Hepatocyte (in vitro differentiated cells): Measurements from ENCODE around the gene USH2A. TPM values are rescaled to one million over a fixed set of nuclear protein-coding genes. Genes with fewer than 3 reads are reported as not detected.

Experiments
- DNase-seq: peaks from one replicate; pipeline ENCODE4 v3.0.0-alpha.2; 2016; ENCODE audit warnings: low spot score
- H2AFZ ChIP-seq: fragments of 200-600 bp; sonication (generic); 2 replicates; pipeline ENCODE4 v1.6.0; 2016; ENCODE audit warnings: antibody characterized with exemption, mild to moderate bottlenecking
- H3K27ac ChIP-seq: fragments of 200-600 bp; sonication (generic); 2 replicates; pipeline ENCODE4 v1.5.1; 2016; ENCODE audit warnings: mild to moderate bottlenecking
- H3K27me3 ChIP-seq: fragments of 200-600 bp; sonication (generic); 2 replicates; pipeline ENCODE4 v1.6.1; 2016
- H3K36me3 ChIP-seq: fragments of 200-600 bp; sonication (generic); replicated peaks from 2 replicates; pipeline ENCODE4 v1.5.1; 2016; ENCODE audit warnings: low read depth; ENCODE audit not compliant: insufficient read depth
- H3K4me1 ChIP-seq: fragments of 200-600 bp; sonication (generic); 2 replicates; pipeline ENCODE4 v1.5.1; 2016; ENCODE audit warnings: mild to moderate bottlenecking, moderate library complexity; ENCODE audit not compliant: insufficient read depth
- H3K4me2 ChIP-seq: fragments of 200-600 bp; sonication (generic); 2 replicates; pipeline ENCODE4 v1.6.0; 2016
- H3K4me3 ChIP-seq: fragments of 200-600 bp; sonication (generic); 2 replicates; pipeline ENCODE4 v1.5.1; 2016; ENCODE audit warnings: mild to moderate bottlenecking
- H3K79me2 ChIP-seq: fragments of 200-600 bp; sonication (generic); 2 replicates; pipeline ENCODE4 v1.6.0; 2017; ENCODE audit warnings: mild to moderate bottlenecking
- H3K9me2 ChIP-seq: fragments of 200-600 bp; sonication (generic); replicated peaks from 2 replicates; pipeline ENCODE4 v1.6.0; 2017; ENCODE audit warnings: mild to moderate bottlenecking; ENCODE audit not compliant: insufficient read depth
- H3K9me3 ChIP-seq: fragments of 200-600 bp; sonication (generic); 2 replicates; pipeline ENCODE4 v1.5.1; 2016; ENCODE audit warnings: low read depth, mild to moderate bottlenecking
- H4K20me1 ChIP-seq: fragments of 200-600 bp; sonication (generic); 2 replicates; pipeline ENCODE4 v1.6.0; 2016; ENCODE audit warnings: mild to moderate bottlenecking; ENCODE audit not compliant: insufficient read depth, poor library complexity, severe bottlenecking
- CTCF ChIP-seq: fragments of 200-600 bp; sonication (generic); IDR thresholded peaks from 2 replicates; pipeline ENCODE4 v1.5.1; 2016; ENCODE audit warnings: antibody characterized with exemption, mild to moderate bottlenecking; ENCODE audit not compliant: poor library complexity
- EZH2 ChIP-seq: fragments of 200-600 bp; sonication (generic); IDR thresholded peaks from 2 replicates; pipeline ENCODE4 v1.6.1; 2016; ENCODE audit warnings: antibody characterized with exemption, mild to moderate bottlenecking, borderline replicate concordance
- EZH2phosphoT487 ChIP-seq: fragments of 200-600 bp; sonication (generic); IDR thresholded peaks from one replicate; pipeline ENCODE4 v1.6.1; 2018; ENCODE audit warnings: antibody characterized with exemption, mild to moderate bottlenecking, low read depth, moderate library complexity; ENCODE audit not compliant: unreplicated experiment, severe bottlenecking
- WGBS: methylation state at CpG from one replicate; pipeline ENCODE4 v1.1.6; 2016; ENCODE audit warnings: low lambda C conversion rate; ENCODE audit errors: missing lambda C conversion rate; 5-methylcytosine and 5-hydroxymethylcytosine counted together
- polyA plus RNA-seq: library from polyadenylated mRNA; unstranded; fragments of >200 nt; fragmentation: Nextera tagmentation; extraction: Ambion mirVana; gene quantifications from 2 replicates; pipeline ENCODE4 v1.2.1, GENCODE V29; 2016
- total RNA-seq: library from RNA; depleted of rRNA; stranded (reverse); fragments of >200 nt; gene quantifications from 2 replicates; pipeline ENCODE4 v1.2.3, GENCODE V29; 2014

The USH2A gene
- total and polyA plus RNA-seq, 2 experiments from 2014 or later: 0.07 TPM; not detected in 1

GRCh38 chr1:215636258-215636965 lies 786.8 kb downstream of the USH2A start:
- Histone ChIP-seq H3K9me3 (no peaks in the 10 kb centered on the region), H3K4me1 (peaks cover 27% of the 10 kb centered on the region), H3K27ac (peak overlapping the region; percentile 86), H3K9me2 (no peaks in the 10 kb centered on the region), H3K79me2 (no peaks in the 10 kb centered on the region), H3K4me3 (no peak overlapping the region), H3K4me2 (peak overlapping the region; percentile 46), H3K36me3 (no peaks in the 10 kb centered on the region), H4K20me1 (no peaks in the 10 kb centered on the region), H3K27me3 (no peaks in the 10 kb centered on the region), H2AFZ (peak overlapping the region; percentile 31)
- TF ChIP-seq CTCF (no peak), EZH2 (no peak), EZH2phosphoT487 (no peak)
- peak; percentile 36 for DNase-seq
- WGBS: 55% methylated on average over 9 of the region's 9 CpGs

- Histone ChIP-seq H2AFZ (peak overlapping the region; percentile 31), H3K27ac (peak overlapping the region; percentile 86), H3K4me3 (no peak overlapping the region), H3K79me2 (no peaks in the 10 kb centered on the region), H3K9me3 (no peaks in the 10 kb centered on the region), H3K4me2 (peak overlapping the region; percentile 46), H3K27me3 (no peaks in the 10 kb centered on the region), H3K9me2 (no peaks in the 10 kb centered on the region), H4K20me1 (no peaks in the 10 kb centered on the region), H3K36me3 (no peaks in the 10 kb centered on the region), H3K4me1 (peaks cover 27% of the 10 kb centered on the region)
- 73% methylated on average over 5 of the region's 6 CpGs for WGBS
- DNase-seq: peak; percentile 13
- TF ChIP-seq EZH2phosphoT487 (no peak), EZH2 (no peak), CTCF (no peak)
Measured at GRCh38 chr1:215635827-215636226, 787.4 kb downstream of the USH2A start.

GRCh38 chr1:215631489-215631888 lies 791.8 kb downstream of the USH2A start:
- Histone ChIP-seq H3K4me2 (no peak overlapping the region), H3K9me2 (no peaks in the 10 kb centered on the region), H3K27ac (no peak overlapping the region), H3K4me3 (no peak overlapping the region), H3K4me1 (peaks cover 17% of the 10 kb centered on the region), H4K20me1 (no peaks in the 10 kb centered on the region), H2AFZ (no peak overlapping the region), H3K27me3 (no peaks in the 10 kb centered on the region), H3K36me3 (no peaks in the 10 kb centered on the region), H3K79me2 (no peaks in the 10 kb centered on the region), H3K9me3 (no peaks in the 10 kb centered on the region)
- no peak for TF ChIP-seq EZH2phosphoT487
- no peak for TF ChIP-seq EZH2
- TF ChIP-seq CTCF: no peak
- DNase-seq: peak; percentile 32
- 55% methylated on average over 3 of the region's 3 CpGs for WGBS
